HG03025 (cell line): ENCODE data around the gene ZNF785.

Experiments used
- ATAC-seq: cut with Tn5 transposase; IDR thresholded peaks from one replicate; pipeline ENCODE4 v1.9.1; 2021; ENCODE audit warnings: mild to moderate bottlenecking, moderate library complexity; ENCODE audit not compliant: unreplicated experiment, low FRiP score

Gene ZNF785

DNA sequence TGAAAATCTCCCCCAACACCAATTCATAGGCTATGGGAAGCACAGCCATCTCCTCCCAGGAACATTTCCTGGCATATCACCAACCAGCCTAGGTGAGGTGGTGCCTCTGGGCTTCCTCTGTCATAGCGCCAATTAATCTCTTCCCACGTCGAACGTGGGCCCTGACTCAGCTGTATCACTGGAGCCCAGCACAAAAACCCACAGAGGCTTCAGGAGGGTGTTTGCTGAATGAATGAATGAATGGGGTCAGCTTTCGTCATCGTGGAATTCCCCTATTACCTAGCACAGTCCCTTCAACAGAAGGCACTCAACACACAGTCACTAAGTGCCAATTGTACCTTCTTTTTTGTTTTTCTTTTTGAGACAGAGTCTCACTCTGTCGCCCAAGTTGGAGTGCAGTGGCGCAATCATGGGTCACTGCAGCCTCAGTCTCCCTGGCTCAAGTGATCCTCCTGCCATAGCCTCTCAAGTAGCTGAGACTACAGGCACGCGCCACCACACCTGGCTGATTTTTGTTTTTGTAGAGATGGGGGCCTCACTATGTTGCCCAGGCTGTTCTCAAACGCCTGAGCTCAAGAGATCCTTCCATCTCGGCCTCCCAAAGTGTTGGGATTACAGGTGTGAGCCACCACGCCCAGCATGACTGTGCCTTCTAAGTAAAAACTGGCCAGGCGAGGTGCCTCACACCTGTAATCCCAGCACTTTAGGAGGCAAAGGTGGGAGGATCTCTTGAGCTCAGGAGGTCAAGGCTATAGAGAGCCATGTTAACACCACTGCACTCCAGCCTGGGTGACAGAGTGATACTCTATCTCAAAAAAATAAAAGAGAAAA is 18.1 kb downstream of the ZNF785 start:
- ATAC-seq, result no peak

DNA sequence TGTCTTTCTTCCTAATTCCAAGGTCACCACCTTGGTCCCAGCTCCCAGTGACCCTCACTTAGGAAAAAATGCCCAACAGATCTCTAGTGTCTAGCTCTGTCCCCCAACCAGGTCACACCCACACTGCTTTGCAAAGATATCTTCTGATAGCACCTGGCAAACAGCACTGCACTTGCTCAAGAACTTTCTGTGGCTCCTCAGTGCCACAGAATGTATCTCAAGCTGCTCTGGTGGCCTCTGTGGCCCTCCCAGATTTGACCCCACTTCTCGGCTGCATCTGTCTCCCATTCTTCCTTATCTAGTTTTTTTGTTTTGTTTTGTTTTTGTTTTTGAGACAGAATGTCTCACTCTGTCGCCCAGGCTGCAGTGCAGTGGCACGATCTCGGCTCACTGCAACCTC is 19.0 kb downstream of the ZNF785 start:
- no peak for ATAC-seq

GRCh38 chr16:30565984-30566383 is 19.5 kb downstream of the ZNF785 start:
- no peak for ATAC-seq

DNA sequence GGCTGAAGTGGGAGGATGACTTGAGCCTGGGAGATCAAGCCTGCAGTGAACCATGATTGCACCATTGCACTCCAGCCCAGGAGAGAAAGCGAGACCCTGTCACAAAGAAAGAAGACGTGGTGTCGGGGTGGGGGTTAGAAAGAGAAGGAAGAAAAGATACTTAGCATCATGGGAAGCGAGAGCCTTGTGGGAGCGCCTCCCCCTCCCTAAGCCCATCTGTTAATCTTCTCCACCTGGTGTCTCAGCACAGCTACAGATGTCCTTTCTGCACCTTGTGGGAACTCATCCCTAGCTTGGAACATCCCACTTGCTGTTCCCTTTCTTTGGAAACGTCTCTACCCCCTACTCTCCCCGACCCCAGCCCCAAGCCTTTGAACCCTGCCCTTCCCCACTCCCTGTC is 20.0 kb downstream of the ZNF785 start:
- ATAC-seq, result no peak

DNA sequence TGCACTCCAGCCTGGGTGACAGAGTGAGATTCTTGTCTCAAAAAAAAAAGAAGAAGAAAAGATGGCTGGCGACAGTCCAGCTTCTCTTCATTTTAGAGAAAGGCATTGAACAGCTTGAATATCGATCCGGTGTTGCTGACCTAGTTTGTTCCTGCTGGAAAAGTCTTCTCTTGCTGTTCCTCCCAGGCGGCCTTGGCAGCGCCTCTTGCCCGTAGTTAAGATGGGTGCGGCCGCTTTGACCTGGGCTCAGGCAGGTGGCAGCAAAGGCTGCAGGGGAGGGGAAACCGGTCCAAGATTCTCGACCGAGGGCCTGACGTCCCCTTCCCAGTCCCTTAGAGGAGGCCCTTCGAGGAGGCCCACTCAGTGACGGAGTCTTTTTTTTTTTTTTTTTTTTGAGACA is 23.5 kb downstream of the ZNF785 start:
- no peak for ATAC-seq

DNA sequence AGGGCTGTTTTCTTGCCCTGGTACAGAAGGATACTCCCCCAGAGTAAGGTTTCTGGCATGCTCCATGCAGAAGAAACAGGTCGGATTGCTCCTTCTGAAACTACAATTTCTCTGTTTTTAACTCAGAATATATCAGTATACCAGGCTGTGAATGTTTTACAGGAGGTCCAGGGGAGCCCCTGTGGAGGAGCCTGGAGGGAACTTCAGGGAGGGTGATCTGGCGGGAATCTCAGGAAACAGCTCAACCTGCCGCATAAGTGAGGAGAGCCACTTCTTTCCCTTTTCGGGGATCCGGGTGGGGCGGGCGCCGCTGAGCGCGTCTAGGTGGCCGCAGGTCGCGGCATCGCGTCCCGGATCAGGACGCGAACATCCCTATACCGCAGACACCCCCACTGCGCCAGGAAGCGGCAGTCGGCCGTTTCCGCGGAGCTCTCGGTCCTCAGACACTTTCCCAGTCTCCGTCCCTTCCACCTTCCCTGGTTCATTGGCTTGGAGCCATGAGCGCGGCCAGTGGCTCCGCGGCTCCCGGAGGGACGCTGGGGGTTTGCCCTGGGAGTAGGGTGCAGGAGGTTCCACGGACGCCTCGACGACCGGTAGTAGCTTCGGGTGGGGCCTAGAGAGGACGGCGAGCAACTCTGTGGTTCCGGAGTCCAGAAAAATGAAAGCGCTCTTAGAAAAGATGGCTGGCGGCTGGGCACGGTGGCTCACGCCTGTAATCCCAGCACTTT is 24.2 kb downstream of the ZNF785 start:
- no peak for ATAC-seq

GRCh38 chr16:30559690-30560089 is 25.8 kb downstream of the ZNF785 start:
- ATAC-seq, result no peak

- no peak for ATAC-seq
Observed at GRCh38 chr16:30558789-30559377, 26.6 kb downstream of the ZNF785 start.

GRCh38 chr16:30557957-30558788 is 27.3 kb downstream of the ZNF785 start, which contains the start of gene ZNF764:
TSS of gene ZNF764 (minus strand) at chr16:30558374. CDS start at chr16:30558182, 192 bp downstream.
- ATAC-seq, result peak; percentile 85

DNA sequence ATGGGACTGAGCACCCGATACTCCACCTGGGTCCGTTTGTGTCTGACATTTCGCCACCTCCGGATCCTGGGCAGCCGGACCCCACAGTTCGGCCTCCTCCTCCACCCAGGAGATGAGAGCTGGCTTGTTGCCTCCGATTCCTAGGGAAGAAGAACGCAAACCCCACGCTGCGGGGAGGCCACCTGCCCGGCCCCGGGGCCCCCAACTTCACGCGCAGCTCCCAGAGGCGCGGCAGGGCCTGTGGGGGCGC is 27.9 kb downstream of the ZNF785 start:
- ATAC-seq, result peak; percentile 2

- no peak for ATAC-seq
Observed at GRCh38 chr16:30556125-30556473, 29.4 kb downstream of the ZNF785 start.

- no peak for ATAC-seq
Observed at GRCh38 chr16:30555315-30556124, 30.0 kb downstream of the ZNF785 start.

DNA sequence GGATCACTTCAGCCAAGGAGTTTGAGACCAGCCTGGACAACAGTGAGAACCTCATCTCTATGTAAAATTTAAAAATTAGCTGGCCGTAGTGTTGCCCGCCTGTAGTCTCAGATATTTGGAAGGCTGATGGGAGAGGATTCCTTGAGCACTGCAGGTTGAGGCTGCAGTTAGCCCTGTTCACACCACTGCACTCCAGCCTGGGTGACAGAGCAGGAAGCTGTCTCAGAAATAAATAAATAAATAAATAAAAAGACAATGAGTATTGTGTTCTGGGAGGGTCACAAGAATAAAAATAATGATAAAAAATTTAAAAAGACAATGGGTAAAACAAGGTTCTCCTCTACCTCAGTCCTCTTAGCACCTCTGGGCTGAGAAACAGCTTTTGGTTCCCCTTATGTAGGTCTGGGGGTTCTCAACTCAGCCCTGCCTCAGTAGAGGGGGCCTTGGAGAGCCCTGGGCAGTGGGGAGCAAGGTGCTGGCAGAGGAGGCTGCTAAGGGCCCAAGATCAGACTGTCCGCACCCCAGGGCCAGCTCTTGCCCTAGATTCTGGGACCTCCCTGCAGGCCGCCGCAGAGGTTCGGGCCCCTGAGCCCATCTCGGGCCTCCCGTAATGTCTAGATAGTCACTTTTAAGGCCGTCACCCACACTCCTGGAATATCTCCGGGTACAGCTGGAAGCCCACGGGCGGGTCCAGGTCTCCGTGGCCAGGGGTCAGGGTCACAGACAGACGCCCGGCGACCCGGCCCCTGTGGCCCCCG is 30.8 kb downstream of the ZNF785 start:
- ATAC-seq, result no peak

GRCh38 chr16:30553393-30553899 is 32.1 kb downstream of the ZNF785 start:
- ATAC-seq, result no peak

GRCh38 chr16:30552956-30553355 is 32.5 kb downstream of the ZNF785 start:
- ATAC-seq, result no peak

DNA sequence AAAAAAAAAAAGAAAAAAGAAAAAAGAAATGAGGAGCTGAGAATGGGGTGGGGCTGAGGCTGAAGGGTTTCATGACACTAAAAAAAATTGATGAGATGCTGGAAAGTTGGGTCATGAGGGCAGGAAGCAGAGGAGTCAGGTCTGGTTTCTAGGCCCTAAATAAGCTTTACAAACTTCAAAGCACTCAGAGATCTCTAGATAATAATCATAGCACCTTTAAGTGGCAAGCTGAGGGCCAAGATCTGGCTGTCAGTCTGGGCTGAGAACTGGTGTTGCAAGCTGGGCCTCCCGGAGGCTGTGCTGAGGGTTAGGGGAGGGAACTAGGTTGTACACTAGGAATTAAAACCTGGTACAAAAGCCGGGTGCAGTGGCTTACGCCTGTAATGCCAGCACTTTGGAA is 33.7 kb downstream of the ZNF785 start:
- ATAC-seq, result no peak

GRCh38 chr16:30548416-30549253 is 36.9 kb downstream of the ZNF785 start:
- no peak for ATAC-seq

- no peak for ATAC-seq
Observed at GRCh38 chr16:30546115-30546514, 39.4 kb downstream of the ZNF785 start.
